ENCODE data around the gene NUP93. TPM values are rescaled to one million over a fixed set of nuclear protein-coding genes. Genes with fewer than 3 reads are reported as not detected.
A peak's percentile ranks its signal among the peaks of the same experiment; 100 is the strongest.
"Not testable (repeated sequence)": the region's sequence is repeated elsewhere in the genome, so short reads cannot be mapped to it uniquely, and the experiment has no call there.

NUP93 gene
- total RNA-seq, 2 experiments from 2014 or later: 126 to 129 TPM

DNA sequence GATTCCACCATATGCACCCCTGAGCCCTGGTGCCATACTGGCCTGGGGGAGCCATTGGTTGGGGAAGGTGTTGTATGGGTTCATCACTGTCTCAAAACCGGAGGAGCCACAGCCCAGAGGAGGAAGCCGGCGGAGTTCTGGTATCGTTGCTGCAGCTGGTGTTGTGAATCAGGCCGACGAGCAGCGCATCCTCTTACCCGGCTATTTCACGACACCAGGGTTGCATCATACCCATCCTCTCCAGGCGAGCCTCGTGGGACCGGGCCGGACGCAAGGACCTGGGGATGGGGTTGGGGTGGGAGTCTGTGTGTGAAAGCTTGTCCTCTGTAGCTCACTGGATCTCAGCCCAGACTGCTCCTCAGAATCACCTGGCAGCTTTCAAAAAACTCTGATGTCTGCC, 128.4 kb downstream of the NUP93 start:
- Mint-ChIP-seq H3K36me3 (no peaks in the 10 kb centered on the region), H3K4me3 (no peak overlapping the region), H3K27ac (no peak overlapping the region), H3K27me3 (no peaks in the 10 kb centered on the region), H3K4me1 (peaks cover 49% of the 10 kb centered on the region), H3K9me3 (ENCODE audit: low read depth) (no peaks in the 10 kb centered on the region)
- CTCF ChIA-PET: interaction anchor here (1.1 to 2.0 kb wide), 2 partner anchors 11 to 106 kb away, joined by 4 to 11 read pairs; no protein-coding TSS in a partner anchor
- no peak for ATAC-seq
- no peak for DNase-seq

DNA sequence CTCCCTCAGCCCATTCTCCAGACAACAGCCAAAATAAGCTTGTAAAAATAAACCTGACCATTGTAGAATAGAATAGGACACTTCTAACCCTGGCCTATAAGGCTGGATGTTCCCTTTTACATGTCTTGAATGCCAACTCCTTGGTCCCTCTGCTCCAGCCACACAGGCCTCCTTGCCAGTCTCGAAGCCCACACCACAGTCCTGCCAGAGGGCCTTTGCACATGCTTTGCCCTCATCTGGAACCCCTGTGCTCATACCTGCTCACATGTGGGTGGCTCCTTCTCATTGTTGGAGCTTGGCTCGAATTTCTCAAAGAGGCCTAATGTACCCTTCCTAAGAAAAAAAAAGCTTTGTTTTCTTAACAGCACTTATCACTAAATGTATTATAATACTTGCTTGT, 129.7 kb downstream of the NUP93 start:
- H3K4me3 Mint-ChIP-seq: no peak overlapping the region
- peaks cover 55% of the 10 kb centered on the region for H3K4me1 Mint-ChIP-seq
- CTCF ChIA-PET: interaction anchor here (0.6 to 2.0 kb wide), 11 partner anchors 9 to 158 kb away, joined by 3 to 15 read pairs (median 3); partner anchors contain the start of gene NLRC5
- H3K27ac Mint-ChIP-seq: peak overlapping the region; percentile 93
- H3K9me3 Mint-ChIP-seq (ENCODE audit: low read depth): no peaks in the 10 kb centered on the region
- DNase-seq (no peak), ATAC-seq (no peak)
- no peaks in the 10 kb centered on the region for H3K36me3 Mint-ChIP-seq
- H3K27me3 Mint-ChIP-seq: peaks cover 1% of the 10 kb centered on the region

DNA sequence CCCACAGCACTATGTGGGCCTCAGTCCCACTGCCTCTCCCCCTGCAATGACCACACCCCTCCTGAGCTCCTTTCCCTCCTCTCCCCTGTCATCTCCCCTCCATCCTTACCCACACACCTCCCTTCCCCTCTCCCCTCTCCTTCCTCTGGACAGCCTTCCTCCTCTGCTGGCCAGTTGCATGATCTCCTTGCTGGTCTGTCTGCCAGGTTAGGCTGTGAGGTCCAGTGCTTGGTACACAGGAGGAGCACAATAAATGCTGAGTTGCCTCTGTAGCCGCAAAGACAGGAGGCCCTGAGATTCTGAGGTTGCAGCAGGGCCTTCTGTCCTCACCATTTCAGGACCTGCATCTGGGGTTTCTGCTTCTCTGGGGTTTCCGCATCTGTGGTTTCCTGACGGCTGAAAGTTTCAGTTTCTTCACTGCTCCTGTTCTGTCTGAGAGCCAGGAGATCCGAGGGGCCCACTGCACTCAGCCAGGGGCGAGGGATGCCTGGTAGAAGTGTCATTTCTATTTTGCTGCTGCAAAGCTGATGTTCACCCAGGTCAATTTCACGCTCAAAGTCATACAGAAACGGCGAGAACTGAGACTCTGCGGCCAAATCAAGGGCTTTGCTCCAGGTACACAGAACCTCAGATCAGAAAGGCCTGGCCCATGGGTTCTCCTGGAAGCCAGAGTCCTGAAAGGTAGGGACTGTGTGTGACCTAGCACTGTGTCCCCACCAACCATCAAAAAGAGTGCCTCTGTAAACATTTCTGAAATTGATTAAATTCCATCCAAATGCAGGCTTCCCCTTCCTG, 130.5 kb downstream of the NUP93 start:
- H3K27me3 Mint-ChIP-seq: peaks cover 2% of the 10 kb centered on the region
- H3K4me3 Mint-ChIP-seq: peak overlapping the region; percentile 57
- DNase-seq: peak; percentile 88
- no peaks in the 10 kb centered on the region for H3K9me3 Mint-ChIP-seq (ENCODE audit: low read depth)
- H3K36me3 Mint-ChIP-seq: no peaks in the 10 kb centered on the region
- H3K27ac Mint-ChIP-seq: peak overlapping the region; percentile 93
- peaks cover 56% of the 10 kb centered on the region for H3K4me1 Mint-ChIP-seq
- ATAC-seq: peak; percentile 83
- CTCF ChIA-PET: interaction anchor here (1.0 to 3.3 kb wide), 11 partner anchors 8 to 158 kb away, joined by 3 to 15 read pairs (median 3); partner anchors contain the start of gene NLRC5

DNA sequence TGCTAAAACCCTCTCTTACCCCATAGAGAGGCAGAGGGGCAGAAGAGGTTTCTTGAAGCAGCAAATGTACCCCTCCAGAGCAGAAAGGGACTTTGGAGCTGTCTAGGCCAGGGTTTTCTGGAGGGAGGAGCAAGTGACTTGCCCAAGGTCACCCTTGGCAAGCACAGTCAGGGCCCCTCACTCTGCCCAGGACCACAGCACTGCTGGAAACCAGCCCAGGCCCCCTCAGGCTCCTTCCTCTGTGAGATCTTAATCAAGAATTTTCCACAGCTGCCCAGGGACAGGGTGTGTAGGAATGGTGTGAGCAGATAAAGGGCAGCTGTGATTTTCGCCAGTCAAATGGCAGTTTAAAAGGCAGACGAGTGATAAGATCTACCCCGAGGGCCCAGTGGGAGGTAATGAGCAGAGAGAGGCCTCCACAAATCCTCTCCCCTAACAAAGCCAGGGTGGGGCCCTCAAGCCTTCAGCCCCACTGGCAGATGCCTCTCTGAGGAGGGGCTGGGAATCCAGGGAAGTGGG, 131.2 kb downstream of the NUP93 start:
- Mint-ChIP-seq H3K4me1 (peaks cover 56% of the 10 kb centered on the region), H3K27me3 (peaks cover 2% of the 10 kb centered on the region), H3K36me3 (no peaks in the 10 kb centered on the region), H3K4me3 (peak overlapping the region; percentile 19), H3K27ac (peak overlapping the region; percentile 93), H3K9me3 (ENCODE audit: low read depth) (no peaks in the 10 kb centered on the region)
- no peak for ATAC-seq
- peak; percentile 46 for DNase-seq
- CTCF ChIA-PET: interaction anchor here (1.0 to 3.3 kb wide), 6 partner anchors 9 to 128 kb away, joined by 3 to 15 read pairs (median 4); partner anchors contain the start of gene NLRC5

DNA sequence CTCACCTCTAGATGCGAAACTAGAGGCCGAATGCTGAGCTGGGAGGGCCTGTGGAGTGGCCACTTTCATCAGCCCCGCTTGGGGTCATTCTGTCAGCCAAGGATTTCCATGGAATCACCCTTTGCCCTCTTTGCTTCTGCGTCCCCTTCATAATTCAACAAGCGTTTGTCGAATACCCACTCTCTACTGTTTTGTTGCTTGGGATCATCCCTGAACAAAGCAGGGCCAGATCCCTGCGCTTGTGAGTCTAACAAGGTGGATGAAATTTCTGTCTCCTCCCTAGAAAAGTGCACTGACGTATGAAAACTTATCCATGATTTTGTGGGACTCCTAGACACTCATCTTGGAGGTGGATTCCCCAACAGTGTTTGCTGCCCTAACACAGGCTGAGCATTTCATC, 131.8 kb downstream of the NUP93 start:
- DNase-seq: no peak
- H3K4me1 Mint-ChIP-seq: peaks cover 56% of the 10 kb centered on the region
- H3K4me3 Mint-ChIP-seq: no peak overlapping the region
- CTCF ChIA-PET: interaction anchor here (1.0 to 3.3 kb wide), 6 partner anchors 10 to 102 kb away, joined by 3 to 15 read pairs (median 4); no protein-coding TSS in a partner anchor
- no peaks in the 10 kb centered on the region for H3K36me3 Mint-ChIP-seq
- ATAC-seq: no peak
- H3K27me3 Mint-ChIP-seq: peaks cover 2% of the 10 kb centered on the region
- H3K9me3 Mint-ChIP-seq (ENCODE audit: low read depth): no peaks in the 10 kb centered on the region
- peak overlapping the region; percentile 93 for H3K27ac Mint-ChIP-seq

DNA sequence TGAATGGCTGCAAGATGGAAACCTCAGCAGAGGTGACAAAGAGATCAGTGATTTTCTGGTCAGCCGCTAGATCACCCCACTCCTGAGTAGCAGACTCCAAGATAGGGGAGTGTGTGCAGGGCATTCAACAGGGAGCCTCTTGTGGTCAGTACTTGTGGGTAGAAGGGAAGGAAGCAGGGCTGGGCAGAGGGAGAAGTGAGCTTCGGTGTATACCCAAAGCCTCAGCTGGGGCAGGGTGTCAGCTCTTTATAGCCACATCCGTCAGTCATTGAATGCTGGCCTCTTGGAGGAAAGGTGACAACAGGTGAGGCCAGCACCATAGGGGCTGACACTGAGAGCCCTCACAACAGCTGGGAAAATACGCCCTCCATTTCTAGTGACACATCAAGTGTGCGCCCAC, 132.8 kb downstream of the NUP93 start:
- CTCF ChIA-PET: interaction anchor here (0.8 to 3.3 kb wide), 13 partner anchors 9 to 286 kb away, joined by 3 to 15 read pairs (median 5); no protein-coding TSS in a partner anchor
- peak; percentile 15 for ATAC-seq
- Mint-ChIP-seq H3K27me3 (peaks cover 2% of the 10 kb centered on the region), H3K9me3 (ENCODE audit: low read depth) (no peaks in the 10 kb centered on the region), H3K4me3 (peak overlapping the region; percentile 0), H3K4me1 (peaks cover 63% of the 10 kb centered on the region), H3K36me3 (no peaks in the 10 kb centered on the region), H3K27ac (peak overlapping the region; percentile 93)
- DNase-seq: peak; percentile 79

DNA sequence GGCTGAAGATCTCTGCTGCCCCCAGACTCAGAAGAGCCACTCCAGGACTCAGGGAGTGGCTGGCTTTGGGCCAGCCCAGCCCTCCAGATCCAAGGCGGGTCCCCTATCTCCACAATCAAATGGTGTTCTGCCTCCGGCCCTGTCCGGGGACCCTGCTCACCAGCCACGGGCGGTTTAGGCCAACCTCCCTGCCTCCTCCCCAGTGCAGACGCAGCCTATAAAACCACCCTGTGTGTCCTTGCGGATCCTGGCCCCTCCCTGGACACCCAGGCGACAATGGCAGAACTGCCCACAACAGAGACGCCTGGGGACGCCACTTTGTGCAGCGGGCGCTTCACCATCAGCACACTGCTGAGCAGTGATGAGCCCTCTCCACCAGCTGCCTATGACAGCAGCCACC, 135.0 kb downstream of the NUP93 start, which contains the start of gene SLC12A3:
Gene SLC12A3 (plus strand): TSS at position 248 of the 400 bp plus-strand sequence. CDS start 29 bp downstream, at position 277.
- peaks cover 2% of the 10 kb centered on the region for H3K27me3 Mint-ChIP-seq
- no peaks in the 10 kb centered on the region for H3K9me3 Mint-ChIP-seq (ENCODE audit: low read depth)
- peaks cover 53% of the 10 kb centered on the region for H3K4me1 Mint-ChIP-seq
- H3K27ac Mint-ChIP-seq: no peak within 1 kb of the TSS
- CTCF ChIA-PET: interaction anchor here (1.0 to 8.5 kb wide), 3 partner anchors 72 to 163 kb away, joined by 3 to 82 read pairs (median 3); no protein-coding TSS in a partner anchor
- no peak for DNase-seq
- no peaks in the 10 kb centered on the region for H3K36me3 Mint-ChIP-seq
- no peak for ATAC-seq
- H3K4me3 Mint-ChIP-seq: no peak within 1 kb of the TSS

DNA sequence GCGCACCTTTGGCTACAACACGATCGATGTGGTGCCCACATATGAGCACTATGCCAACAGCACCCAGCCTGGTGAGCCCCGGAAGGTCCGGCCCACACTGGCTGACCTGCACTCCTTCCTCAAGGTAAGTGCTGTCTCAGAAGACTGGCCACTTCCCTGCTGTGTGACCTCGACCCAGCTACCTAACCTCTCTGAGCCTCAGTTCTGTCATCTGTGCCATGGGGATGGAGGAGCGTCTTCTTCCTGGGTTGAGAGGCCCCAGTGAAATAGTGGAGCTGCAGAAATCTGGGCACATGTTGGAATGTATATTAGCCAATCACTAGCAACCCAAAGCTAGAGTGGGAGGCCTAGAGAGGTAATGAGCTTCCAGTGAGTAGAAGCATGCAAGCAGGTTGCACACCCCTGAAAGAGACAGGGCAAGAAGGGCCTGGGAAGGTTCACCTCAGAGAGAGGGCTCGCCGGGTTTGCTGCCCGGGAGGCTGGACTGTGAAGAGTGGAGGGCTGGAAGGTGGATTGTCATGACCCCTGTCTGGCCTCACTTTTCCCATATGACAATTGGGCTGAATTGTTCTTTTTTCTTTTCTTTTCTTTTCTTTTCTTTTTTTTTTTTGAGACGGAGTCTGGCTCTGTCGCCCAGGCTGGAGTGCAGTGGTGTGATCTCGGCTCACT, 135.6 kb downstream of the NUP93 start:
- ATAC-seq: no peak
- no peaks in the 10 kb centered on the region for H3K36me3 Mint-ChIP-seq

DNA sequence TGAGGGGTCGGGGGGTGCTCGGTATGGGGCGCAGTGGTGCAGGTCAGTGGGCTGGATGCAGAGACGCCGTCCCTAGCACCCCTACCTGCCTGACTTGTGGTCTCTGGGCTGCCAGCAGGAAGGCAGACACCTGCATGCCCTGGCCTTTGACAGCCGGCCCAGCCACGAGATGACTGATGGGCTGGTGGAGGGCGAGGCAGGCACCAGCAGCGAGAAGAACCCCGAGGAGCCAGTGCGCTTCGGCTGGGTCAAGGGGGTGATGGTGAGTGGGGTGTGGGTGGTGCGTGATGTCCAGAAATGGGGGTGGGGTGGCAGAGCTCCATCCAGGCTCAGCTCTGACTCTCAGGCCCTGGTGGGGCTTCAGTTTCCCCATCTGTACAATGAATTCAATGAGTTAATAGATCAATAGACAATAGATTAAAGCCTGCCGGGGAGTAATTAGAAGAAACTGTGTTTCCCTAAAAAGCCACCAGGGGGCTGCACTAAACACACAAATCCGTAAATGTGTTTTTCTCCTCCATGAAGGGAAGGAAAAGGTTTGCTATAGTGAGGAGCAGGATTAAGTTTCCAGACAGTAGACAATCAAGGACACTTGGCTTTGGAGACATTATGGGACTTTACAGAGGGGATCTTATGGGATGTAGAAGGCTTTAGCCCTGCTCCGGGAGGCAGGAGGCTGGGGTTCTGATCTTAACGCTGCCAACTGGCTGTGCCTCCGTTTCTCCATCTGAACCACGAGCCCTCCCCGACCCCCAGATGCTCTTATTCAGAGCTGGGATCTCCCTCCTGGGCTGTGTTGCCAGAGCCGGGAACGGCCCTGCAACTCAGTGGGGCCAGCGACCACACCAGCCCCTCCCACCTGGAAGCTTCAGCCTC, 137.3 kb downstream of the NUP93 start:
- peaks cover 31% of the 10 kb centered on the region for H3K4me1 Mint-ChIP-seq
- H3K9me3 Mint-ChIP-seq (ENCODE audit: low read depth): no peaks in the 10 kb centered on the region
- no peak overlapping the region for H3K4me3 Mint-ChIP-seq
- no peaks in the 10 kb centered on the region for H3K36me3 Mint-ChIP-seq
- ATAC-seq (no peak), DNase-seq (peak; percentile 56)
- H3K27ac Mint-ChIP-seq: no peak overlapping the region
- CTCF ChIA-PET: interaction anchor here (0.7 to 8.5 kb wide), 18 partner anchors 8 to 96 kb away, joined by 3 to 82 read pairs (median 6); partner anchors contain the start of gene HERPUD1
- H3K27me3 Mint-ChIP-seq: peaks cover 2% of the 10 kb centered on the region

More for the DNA sequence above, 135.6 kb downstream of the NUP93 start:
- Mint-ChIP-seq H3K27me3 (peaks cover 2% of the 10 kb centered on the region), H3K9me3 (ENCODE audit: low read depth) (no peaks in the 10 kb centered on the region), H3K4me1 (peaks cover 47% of the 10 kb centered on the region), H3K27ac (no peak overlapping the region), H3K4me3 (no peak overlapping the region)
- no peak for DNase-seq
- CTCF ChIA-PET: interaction anchor here (1.0 to 8.5 kb wide), 6 partner anchors 10 to 164 kb away, joined by 3 to 82 read pairs (median 4); no protein-coding TSS in a partner anchor

DNA sequence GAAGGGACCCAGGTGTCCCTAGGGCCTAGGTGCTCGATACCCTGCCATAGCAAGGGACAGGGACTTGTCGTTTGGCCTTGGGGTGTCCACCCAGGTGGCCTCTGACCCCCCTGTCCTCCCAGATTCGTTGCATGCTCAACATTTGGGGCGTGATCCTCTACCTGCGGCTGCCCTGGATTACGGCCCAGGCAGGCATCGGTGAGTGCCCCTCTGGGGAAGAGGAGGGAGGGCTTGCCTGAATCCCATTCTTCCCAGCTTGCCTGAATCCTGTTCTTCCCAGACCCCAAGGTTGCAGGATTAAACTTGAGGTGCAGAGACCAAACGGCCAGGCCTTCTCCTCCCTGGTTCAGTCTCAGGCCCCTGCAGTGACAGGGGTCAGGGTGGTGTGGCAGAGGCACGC, 138.2 kb downstream of the NUP93 start:
- CTCF ChIA-PET: interaction anchor here (1.0 to 8.5 kb wide), 12 partner anchors 9 to 291 kb away, joined by 3 to 82 read pairs (median 8); partner anchors contain the start of gene HERPUD1
- ATAC-seq (no peak), DNase-seq (no peak)
- Mint-ChIP-seq H3K4me1 (peaks cover 27% of the 10 kb centered on the region), H3K27ac (no peak overlapping the region), H3K27me3 (peaks cover 2% of the 10 kb centered on the region), H3K4me3 (no peak overlapping the region), H3K36me3 (no peaks in the 10 kb centered on the region), H3K9me3 (ENCODE audit: low read depth) (no peaks in the 10 kb centered on the region)

DNA sequence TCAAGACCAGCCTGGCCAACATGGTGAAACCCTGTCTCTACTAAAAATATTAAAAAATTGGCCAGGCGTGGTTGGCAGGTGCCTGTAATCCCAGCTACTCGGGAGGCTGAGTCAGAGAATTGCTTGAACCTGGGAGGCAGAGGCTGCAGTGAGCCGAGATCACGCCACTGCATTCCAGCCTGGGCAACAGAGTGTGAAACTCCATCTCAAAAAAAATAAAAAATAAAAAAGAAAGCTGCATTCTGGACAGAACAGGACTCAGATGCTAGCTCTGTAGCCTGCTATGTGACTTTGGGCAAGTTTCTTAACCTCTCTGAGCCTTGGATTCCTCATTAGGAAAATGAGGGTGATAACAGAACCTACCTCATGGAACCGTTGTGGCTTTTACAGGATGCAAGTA, 138.8 kb downstream of the NUP93 start:
- peaks cover 22% of the 10 kb centered on the region for H3K4me1 Mint-ChIP-seq
- H3K9me3 Mint-ChIP-seq (ENCODE audit: low read depth); H3K4me3 Mint-ChIP-seq; H3K27ac Mint-ChIP-seq; DNase-seq; ATAC-seq; H3K27me3 Mint-ChIP-seq; H3K36me3 Mint-ChIP-seq: not testable (repeated sequence)
- CTCF ChIA-PET: interaction anchor here (0.9 to 8.5 kb wide), 31 partner anchors 9 to 317 kb away, joined by 3 to 82 read pairs (median 4); partner anchors contain the start of genes NUP93, PSME3IP1 and RSPRY1
